ENCODE results near the gene KCNMA1. TPM values are rescaled to one million over a fixed set of nuclear protein-coding genes. Genes with fewer than 3 reads are reported as not detected.

The KCNMA1 gene
- total and polyA plus RNA-seq, 4 experiments from 2014 or later = 0.26 TPM; not detected in 3

GRCh38 chr10:77442699-77443189, 194.9 kb downstream of the KCNMA1 start:
- Histone ChIP-seq H3K36me3 (ENCODE audit: insufficient read depth, low read length) (no peaks in the 10 kb centered on the region), H3K27ac (ENCODE audit: low read depth, low read length) (no peak overlapping the region), H3K27me3 (ENCODE audit: insufficient read depth, low read length) (no peaks in the 10 kb centered on the region), H3K4me1 (ENCODE audit: insufficient read depth, low read length) (no peaks in the 10 kb centered on the region), H3K9me3 (ENCODE audit: control insufficient read depth in 1 of 2, low read length in 2 of 2) (no peaks in the 10 kb centered on the region), H3K4me3 (ENCODE audit: low read length in 2 of 2) (no peak overlapping the region)
- ChIA-PET POLR2A (ENCODE audit: partially characterized antibody) (no interaction called here), CTCF (ENCODE audit: partially characterized antibody) (no interaction called here)
- intact Hi-C loops (cut with micrococcal nuclease) = no loop called here
- Mint-ChIP-seq H3K27ac (no peak overlapping the region), H3K36me3 (no peaks in the 10 kb centered on the region), H3K4me1 (no peaks in the 10 kb centered on the region), H3K4me3 (no peak overlapping the region), H3K9me3 (peaks cover 0 to 3% (median 0%) of the 10 kb centered on the region in 8 donors), H3K27me3 (peaks cover 0 to 2% of the 10 kb centered on the region in 2 donors)
- no peak for DNase-seq

GRCh38 chr10:77441353-77442166, 196.0 kb downstream of the KCNMA1 start:
- Histone ChIP-seq H3K4me3 (ENCODE audit: low read length in 2 of 2) (no peak overlapping the region), H3K36me3 (ENCODE audit: insufficient read depth, low read length) (no peaks in the 10 kb centered on the region), H3K4me1 (ENCODE audit: insufficient read depth, low read length) (no peaks in the 10 kb centered on the region), H3K9me3 (ENCODE audit: control insufficient read depth in 1 of 2, low read length in 2 of 2) (no peaks in the 10 kb centered on the region), H3K27me3 (ENCODE audit: insufficient read depth, low read length) (no peaks in the 10 kb centered on the region), H3K27ac (ENCODE audit: low read depth, low read length) (no peak overlapping the region)
- Mint-ChIP-seq H3K27ac (no peak overlapping the region), H3K36me3 (no peaks in the 10 kb centered on the region), H3K4me1 (no peaks in the 10 kb centered on the region), H3K27me3 (peaks cover 0 to 2% of the 10 kb centered on the region in 2 donors), H3K4me3 (no peak overlapping the region), H3K9me3 (peaks cover 0 to 3% (median 0%) of the 10 kb centered on the region in 8 donors)
- ChIA-PET CTCF (ENCODE audit: partially characterized antibody) (no interaction called here), POLR2A (ENCODE audit: partially characterized antibody) (no interaction called here)
- no peak for DNase-seq
- intact Hi-C loops (cut with micrococcal nuclease) = no loop called here

GRCh38 chr10:77436257-77436975, 201.2 kb downstream of the KCNMA1 start:
- no peak for DNase-seq
- no peaks in the 10 kb centered on the region for H3K9me3 ChIP-seq (ENCODE audit: control insufficient read depth in 1 of 2, low read length in 2 of 2)
- no peaks in the 10 kb centered on the region for H3K27me3 ChIP-seq (ENCODE audit: insufficient read depth, low read length)
- ChIA-PET POLR2A (ENCODE audit: partially characterized antibody) (no interaction called here), CTCF (ENCODE audit: partially characterized antibody) (no interaction called here)
- Mint-ChIP-seq H3K36me3 (no peaks in the 10 kb centered on the region), H3K27ac (no peak overlapping the region), H3K9me3 (peaks cover 0 to 3% (median 0%) of the 10 kb centered on the region in 8 donors), H3K27me3 (no peaks in the 10 kb centered on the region), H3K4me1 (no peaks in the 10 kb centered on the region), H3K4me3 (no peak overlapping the region)
- H3K4me1 ChIP-seq (ENCODE audit: insufficient read depth, low read length) = no peaks in the 10 kb centered on the region
- H3K36me3 ChIP-seq (ENCODE audit: insufficient read depth, low read length) = no peaks in the 10 kb centered on the region
- H3K27ac ChIP-seq (ENCODE audit: low read depth, low read length) = no peak overlapping the region
- H3K4me3 ChIP-seq (ENCODE audit: low read length in 2 of 2) = no peak overlapping the region
- intact Hi-C loops (cut with micrococcal nuclease) = no loop called here

GRCh38 chr10:77433546-77433945, 204.1 kb downstream of the KCNMA1 start:
- H3K36me3 Mint-ChIP-seq = no peaks in the 10 kb centered on the region

GRCh38 chr10:77431980-77432797, 205.4 kb downstream of the KCNMA1 start:
- intact Hi-C loops (cut with micrococcal nuclease) = no loop called here
- H3K4me1 Mint-ChIP-seq = no peaks in the 10 kb centered on the region
- CTCF ChIA-PET (ENCODE audit: partially characterized antibody) = no interaction called here

More at GRCh38 chr10:77433546-77433945, 204.1 kb downstream of the KCNMA1 start:
- no peaks in the 10 kb centered on the region for H3K4me1 Mint-ChIP-seq
- no peaks in the 10 kb centered on the region for H3K36me3 ChIP-seq (ENCODE audit: insufficient read depth, low read length)
- H3K27ac Mint-ChIP-seq = no peak overlapping the region
- no peak overlapping the region for H3K4me3 Mint-ChIP-seq
- peaks cover 0 to 5% (median 0%) of the 10 kb centered on the region in 8 donors for H3K9me3 Mint-ChIP-seq
- no peak overlapping the region for H3K27ac ChIP-seq (ENCODE audit: low read depth, low read length)
- H3K27me3 ChIP-seq (ENCODE audit: insufficient read depth, low read length) = no peaks in the 10 kb centered on the region
- no peak for DNase-seq
- POLR2A ChIA-PET (ENCODE audit: partially characterized antibody) = no interaction called here
- H3K9me3 ChIP-seq (ENCODE audit: control insufficient read depth in 1 of 2, low read length in 2 of 2) = no peaks in the 10 kb centered on the region
- CTCF ChIA-PET (ENCODE audit: partially characterized antibody) = no interaction called here
- no peaks in the 10 kb centered on the region for H3K4me1 ChIP-seq (ENCODE audit: insufficient read depth, low read length)
- H3K4me3 ChIP-seq (ENCODE audit: low read length in 2 of 2) = no peak overlapping the region
- H3K27me3 Mint-ChIP-seq = peaks cover 0 to 3% of the 10 kb centered on the region in 2 donors
- intact Hi-C loops (cut with micrococcal nuclease) = no loop called here

GRCh38 chr10:77431209-77431611, 206.4 kb downstream of the KCNMA1 start:
- no peak for DNase-seq
- Histone ChIP-seq H3K4me1 (ENCODE audit: insufficient read depth, low read length) (no peaks in the 10 kb centered on the region), H3K27ac (ENCODE audit: low read depth, low read length) (no peak overlapping the region), H3K36me3 (ENCODE audit: insufficient read depth, low read length) (no peaks in the 10 kb centered on the region), H3K4me3 (ENCODE audit: low read length in 2 of 2) (no peak overlapping the region), H3K27me3 (ENCODE audit: insufficient read depth, low read length) (no peaks in the 10 kb centered on the region), H3K9me3 (ENCODE audit: control insufficient read depth in 1 of 2, low read length in 2 of 2) (no peaks in the 10 kb centered on the region)
- no peaks in the 10 kb centered on the region for H3K4me1 Mint-ChIP-seq
- intact Hi-C loops (cut with micrococcal nuclease) = no loop called here
- peaks cover 0 to 5% (median 0%) of the 10 kb centered on the region in 8 donors for H3K9me3 Mint-ChIP-seq
- no peaks in the 10 kb centered on the region for H3K36me3 Mint-ChIP-seq
- no peak overlapping the region for H3K27ac Mint-ChIP-seq
- H3K4me3 Mint-ChIP-seq = no peak overlapping the region
- POLR2A ChIA-PET (ENCODE audit: partially characterized antibody) = no interaction called here
- H3K27me3 Mint-ChIP-seq = peaks cover 0 to 7% of the 10 kb centered on the region in 2 donors
- CTCF ChIA-PET (ENCODE audit: partially characterized antibody) = no interaction called here

More at GRCh38 chr10:77431980-77432797, 205.4 kb downstream of the KCNMA1 start:
- Mint-ChIP-seq H3K4me3 (no peak overlapping the region), H3K36me3 (no peaks in the 10 kb centered on the region), H3K27me3 (peaks cover 0 to 7% of the 10 kb centered on the region in 2 donors), H3K9me3 (peaks cover 0 to 5% (median 0%) of the 10 kb centered on the region in 8 donors), H3K27ac (no peak overlapping the region)
- Histone ChIP-seq H3K4me1 (ENCODE audit: insufficient read depth, low read length) (no peaks in the 10 kb centered on the region), H3K27ac (ENCODE audit: low read depth, low read length) (no peak overlapping the region), H3K4me3 (ENCODE audit: low read length in 2 of 2) (no peak overlapping the region), H3K27me3 (ENCODE audit: insufficient read depth, low read length) (no peaks in the 10 kb centered on the region), H3K36me3 (ENCODE audit: insufficient read depth, low read length) (no peaks in the 10 kb centered on the region), H3K9me3 (ENCODE audit: control insufficient read depth in 1 of 2, low read length in 2 of 2) (no peaks in the 10 kb centered on the region)
- no peak for DNase-seq
- POLR2A ChIA-PET (ENCODE audit: partially characterized antibody) = no interaction called here

- Histone ChIP-seq H3K4me3 (ENCODE audit: low read length in 2 of 2) (no peak overlapping the region), H3K36me3 (ENCODE audit: insufficient read depth, low read length) (no peaks in the 10 kb centered on the region), H3K9me3 (ENCODE audit: control insufficient read depth in 1 of 2, low read length in 2 of 2) (no peaks in the 10 kb centered on the region), H3K4me1 (ENCODE audit: insufficient read depth, low read length) (no peaks in the 10 kb centered on the region), H3K27me3 (ENCODE audit: insufficient read depth, low read length) (no peaks in the 10 kb centered on the region), H3K27ac (ENCODE audit: low read depth, low read length) (no peak overlapping the region)
- Mint-ChIP-seq H3K27ac (no peak overlapping the region), H3K36me3 (no peaks in the 10 kb centered on the region), H3K4me3 (no peak overlapping the region), H3K9me3 (peaks cover 0 to 5% (median 0%) of the 10 kb centered on the region in 8 donors), H3K4me1 (no peaks in the 10 kb centered on the region), H3K27me3 (peaks cover 0 to 7% of the 10 kb centered on the region in 2 donors)
- no peak for DNase-seq
- ChIA-PET CTCF (ENCODE audit: partially characterized antibody) (no interaction called here), POLR2A (ENCODE audit: partially characterized antibody) (no interaction called here)
- intact Hi-C loops (cut with micrococcal nuclease) = no loop called here
Measured at GRCh38 chr10:77430530-77430929, 207.1 kb downstream of the KCNMA1 start.

Data from CD4-positive, alpha-beta memory T cell (primary cell).